Measurements from ENCODE around the gene MANSC1.
"Not testable (repeated sequence)": the region's sequence is repeated elsewhere in the genome, so short reads cannot be mapped to it uniquely, and the experiment has no call there.

MANSC1 gene

DNA sequence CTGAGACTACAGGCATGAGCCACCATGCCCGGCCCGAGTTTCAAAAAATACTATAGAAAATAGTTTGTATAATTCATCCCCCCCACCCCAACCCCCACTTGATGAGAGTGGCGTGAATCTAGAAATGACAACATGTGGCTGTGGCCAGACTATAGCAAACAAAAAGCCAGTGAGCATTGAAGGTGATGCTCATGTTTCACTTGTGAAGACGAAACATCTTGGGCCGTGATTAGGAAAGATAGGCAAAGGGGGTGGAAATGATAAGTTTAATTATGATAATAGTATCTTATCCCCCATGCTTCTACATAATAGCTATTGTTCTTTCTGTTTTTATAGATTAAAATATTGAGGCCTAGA lies 15.4 kb upstream of the MANSC1 start:
- DNase-seq = peak; percentile 54

DNA sequence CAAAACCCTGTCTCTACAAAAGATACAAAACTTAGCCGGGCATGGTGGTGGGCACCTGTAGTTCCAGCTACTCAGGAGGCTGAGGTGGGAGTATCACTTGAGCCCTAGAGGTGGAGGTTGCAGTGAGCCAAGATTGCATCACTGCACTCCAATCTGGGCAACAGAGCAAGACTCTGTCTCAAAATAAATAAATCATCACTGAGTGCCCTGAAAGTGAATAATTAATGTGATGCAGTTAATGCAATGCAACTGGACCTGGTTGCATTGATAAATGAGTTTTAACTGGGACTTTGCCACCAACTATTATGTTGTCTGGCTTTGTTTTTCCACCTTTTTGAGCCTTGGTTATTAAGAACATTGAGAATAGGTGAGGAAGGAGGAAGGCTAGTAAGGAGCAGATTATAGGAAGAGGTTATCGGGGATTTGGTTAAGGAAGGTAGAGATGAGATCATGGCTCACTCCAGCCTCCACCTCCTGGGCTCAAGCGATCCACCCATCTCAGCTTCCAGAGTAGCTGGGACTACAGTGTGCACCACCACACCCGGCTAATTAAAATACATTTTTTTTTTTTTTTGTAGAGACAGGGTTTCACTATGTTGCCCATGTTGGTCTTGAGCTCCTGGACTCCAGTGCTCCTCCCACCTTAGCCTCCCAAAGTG lies 14.9 kb upstream of the MANSC1 start:
- peak; percentile 54 for DNase-seq

DNA sequence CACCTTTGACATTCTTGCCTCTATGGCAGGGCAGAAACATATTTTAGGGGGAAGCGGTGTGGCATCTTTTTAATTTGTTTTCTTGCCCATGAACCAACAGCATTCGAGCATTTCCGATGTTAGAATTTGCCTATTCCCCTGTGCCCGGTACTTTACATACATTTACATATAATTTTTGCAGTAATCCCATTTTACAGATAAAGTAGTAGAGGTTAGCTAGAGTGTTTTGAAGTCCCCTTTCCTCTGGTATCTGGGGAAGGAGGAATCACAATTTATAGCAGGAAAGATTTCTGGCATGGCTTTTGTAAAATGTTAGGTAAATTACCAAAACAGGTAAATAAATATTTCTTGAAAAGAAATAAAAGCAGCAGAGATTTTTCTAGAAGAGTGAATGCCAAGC lies 8.5 kb upstream of the MANSC1 start:
- no peak for DNase-seq

DNA sequence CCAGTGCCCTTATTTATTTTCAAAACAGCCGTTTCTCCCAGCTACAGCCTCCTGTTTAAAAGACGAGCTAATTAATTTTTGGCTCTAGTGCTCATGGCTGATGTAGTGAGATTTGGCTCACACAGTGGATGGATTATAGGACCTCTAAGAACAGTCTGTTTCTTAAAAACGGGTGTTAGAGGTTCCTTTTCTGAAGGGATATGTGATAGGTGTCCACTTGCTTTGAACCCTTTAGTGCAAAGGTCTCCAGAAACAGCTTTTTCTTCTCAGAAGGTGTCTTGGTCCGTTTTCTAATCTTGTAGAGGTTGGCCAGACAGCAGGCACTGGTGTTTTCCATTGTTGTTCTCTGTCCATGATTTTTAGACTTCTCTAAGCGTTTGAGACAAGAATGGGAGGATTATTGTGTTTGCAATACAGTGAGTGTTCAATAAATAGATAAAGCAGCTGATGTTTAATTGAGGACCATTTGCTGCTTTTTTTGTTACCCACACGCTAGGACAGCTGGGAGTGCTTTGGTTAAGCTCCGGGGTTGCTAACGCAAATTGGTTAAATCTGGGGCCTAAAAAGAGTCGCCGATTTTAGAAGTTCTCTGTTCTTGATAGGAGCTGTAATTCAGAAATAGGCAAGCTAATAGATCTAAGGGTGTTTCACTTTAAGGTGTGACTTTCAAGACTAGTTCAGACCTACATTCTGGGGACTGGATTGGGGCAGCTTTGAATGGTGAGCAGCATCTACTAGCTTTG lies 7.8 kb upstream of the MANSC1 start:
- peak; percentile 45 for DNase-seq

DNA sequence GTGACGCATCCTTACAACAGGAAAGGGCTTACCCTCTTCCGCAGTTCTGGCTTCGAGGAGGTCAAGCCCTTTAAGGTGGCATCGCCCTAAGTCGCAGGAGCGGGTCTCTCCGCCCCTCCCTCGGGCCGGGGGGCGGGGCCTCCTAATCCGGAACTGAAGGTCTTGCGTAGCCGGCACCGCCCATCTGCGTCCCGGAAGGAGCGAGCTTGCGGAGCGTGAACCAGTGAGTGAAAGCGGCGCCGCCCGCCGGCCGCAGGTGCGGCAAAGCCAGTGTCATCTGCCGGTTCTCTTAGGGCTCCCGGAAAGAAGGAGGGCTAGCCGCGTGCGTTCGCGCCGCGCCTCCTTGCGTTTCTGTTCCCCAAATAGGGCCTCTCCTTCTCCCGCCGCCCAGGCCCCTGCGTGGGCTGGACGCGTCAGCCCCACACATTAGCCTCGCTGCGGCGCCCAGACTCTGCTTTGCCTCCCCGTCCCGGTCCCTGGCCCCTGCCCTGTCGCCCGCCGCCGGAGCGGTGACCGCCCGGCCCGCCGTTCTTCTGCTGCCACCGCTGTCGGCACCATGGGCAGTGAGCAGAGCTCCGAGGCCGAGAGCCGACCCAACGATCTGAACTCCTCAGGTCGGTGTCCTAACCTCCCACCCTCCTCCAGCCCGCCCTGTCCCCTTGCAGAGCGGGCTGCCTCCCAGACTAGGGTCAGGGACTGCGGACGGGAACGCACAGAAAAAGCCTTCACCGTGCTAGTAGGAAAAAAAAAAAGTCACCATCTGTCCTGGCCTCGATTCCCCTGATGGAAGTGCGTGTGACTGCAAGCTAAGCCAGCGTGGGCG lies 7.1 kb upstream of the MANSC1 start, which contains the start of gene BORCS5:
Gene BORCS5, plus strand, starts transcription at position 183 of the 823 bp plus-strand sequence. Its CDS starts 374 bp downstream, at position 557.
- peak; percentile 97 for DNase-seq

DNA sequence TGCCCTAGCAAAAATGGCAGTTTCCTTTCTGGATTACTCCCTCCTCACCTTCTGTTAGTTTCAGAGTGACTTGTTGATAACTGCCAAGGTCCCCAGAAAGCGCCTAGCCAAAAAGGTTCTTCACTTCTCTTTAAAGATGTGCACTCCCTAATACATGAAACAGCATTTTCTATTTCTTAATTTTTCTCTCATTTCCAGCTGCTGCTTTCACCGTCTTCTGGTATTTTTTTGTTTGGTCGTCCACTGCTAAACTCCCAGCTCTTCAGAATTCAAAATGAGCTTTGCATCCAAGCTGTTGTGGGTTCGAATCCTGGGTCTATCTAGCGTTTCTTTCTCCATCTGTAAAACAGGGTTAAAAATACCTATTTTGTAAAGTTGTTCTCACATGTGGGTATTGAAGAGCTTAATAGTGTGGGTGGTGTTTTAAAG lies 6.4 kb upstream of the MANSC1 start:
- DNase-seq = no peak

DNA sequence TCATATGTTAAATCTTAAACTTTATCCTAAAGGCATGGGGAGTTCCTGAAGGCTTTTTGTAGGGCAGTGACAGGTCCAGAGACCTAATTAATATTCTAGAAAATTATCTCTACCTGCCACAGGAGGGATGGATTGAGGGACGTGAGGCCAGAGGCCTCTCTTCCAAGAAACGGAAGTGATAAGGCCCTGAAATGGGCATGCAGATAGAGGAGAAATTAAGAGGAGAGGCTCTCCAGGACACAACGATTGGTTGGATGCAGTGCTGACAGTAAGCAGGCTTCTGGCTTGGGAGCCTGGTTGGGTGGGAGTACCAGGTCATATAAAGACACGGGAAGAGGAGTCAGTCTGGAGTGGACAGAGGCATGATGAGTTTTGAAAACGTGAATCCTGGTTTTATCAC lies 3.8 kb upstream of the MANSC1 start:
- no peak for DNase-seq

DNA sequence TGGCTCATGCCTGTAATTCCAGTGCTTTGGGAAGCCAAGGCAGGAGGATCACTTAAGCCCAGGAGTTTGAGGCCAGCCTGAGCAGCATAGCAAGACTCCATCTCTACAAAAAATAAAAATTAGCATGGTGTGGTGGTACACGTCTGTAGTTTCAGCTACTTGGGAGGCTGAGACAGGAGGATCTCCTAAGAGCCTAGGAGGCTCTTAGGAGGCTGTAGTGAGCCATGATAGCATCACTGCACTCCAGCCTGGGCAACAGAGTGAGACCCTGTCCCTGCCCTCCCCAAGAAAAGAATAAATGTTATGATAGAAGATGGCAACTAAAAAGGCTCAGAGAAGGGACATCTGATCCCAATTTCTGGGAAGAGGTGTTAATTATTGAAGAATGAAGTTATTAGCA lies 3.2 kb upstream of the MANSC1 start:
- DNase-seq = no peak

DNA sequence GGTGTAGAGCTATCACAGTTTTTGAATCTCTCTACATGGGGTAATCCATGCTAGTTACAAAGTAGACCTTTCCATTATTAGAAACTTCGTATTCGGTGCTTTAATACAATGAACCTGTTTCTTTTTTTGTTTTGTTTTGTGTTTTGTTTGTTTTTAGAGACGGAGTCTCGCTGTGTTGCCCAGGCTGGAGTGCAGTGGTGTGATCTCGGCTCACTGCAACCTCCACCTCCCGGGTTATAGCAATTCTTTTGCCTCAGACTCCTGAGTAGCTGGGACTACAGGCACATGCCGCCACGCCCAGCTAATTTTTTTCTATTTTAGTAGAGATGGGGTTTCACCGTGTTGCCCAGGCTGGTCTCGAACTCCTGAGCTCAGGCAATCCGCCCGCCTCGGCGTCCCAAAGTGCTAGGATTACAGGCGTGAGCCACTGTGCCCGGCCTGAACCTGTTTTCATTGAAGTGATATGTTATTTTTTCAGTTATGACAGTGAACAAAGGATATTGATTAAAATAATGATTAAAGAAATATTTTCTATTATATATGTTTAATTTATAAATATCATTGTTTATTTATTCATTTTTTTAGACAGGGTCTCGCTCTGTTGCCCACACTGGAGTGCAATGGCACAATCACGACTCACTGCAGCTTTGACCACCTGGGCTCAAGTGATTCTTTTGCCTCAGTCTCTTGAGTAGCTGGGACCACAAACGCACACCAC lies 1.6 kb upstream of the MANSC1 start:
- DNase-seq = not testable (repeated sequence)

DNA sequence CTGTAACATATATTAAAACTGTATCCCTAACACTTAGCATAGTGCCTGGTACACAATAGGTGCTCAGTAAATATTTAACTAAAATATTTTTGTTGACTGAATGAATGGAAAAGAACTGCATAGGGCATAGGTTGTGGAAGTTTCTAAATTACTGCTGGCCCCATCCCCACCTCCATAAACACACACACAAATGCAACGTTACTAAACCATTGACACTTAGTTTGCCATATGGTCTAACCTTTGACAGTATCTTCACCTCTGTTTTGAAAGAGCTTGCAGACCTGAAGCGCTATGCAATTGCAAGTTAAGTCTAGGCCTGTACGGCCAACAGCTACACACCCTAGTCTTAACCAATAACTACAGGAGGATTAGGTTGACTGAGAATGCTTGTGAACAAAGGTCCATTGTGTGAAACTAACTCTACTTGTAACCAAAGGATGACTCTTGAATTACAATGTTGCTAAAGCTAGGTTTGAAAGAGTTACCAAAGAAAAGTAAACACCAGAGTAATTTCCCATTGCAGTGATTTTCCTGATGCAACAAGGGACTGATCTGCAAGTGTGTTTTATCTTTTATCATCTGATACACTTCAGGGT lies 924 bp upstream of the MANSC1 start:
- peak; percentile 46 for DNase-seq

DNA sequence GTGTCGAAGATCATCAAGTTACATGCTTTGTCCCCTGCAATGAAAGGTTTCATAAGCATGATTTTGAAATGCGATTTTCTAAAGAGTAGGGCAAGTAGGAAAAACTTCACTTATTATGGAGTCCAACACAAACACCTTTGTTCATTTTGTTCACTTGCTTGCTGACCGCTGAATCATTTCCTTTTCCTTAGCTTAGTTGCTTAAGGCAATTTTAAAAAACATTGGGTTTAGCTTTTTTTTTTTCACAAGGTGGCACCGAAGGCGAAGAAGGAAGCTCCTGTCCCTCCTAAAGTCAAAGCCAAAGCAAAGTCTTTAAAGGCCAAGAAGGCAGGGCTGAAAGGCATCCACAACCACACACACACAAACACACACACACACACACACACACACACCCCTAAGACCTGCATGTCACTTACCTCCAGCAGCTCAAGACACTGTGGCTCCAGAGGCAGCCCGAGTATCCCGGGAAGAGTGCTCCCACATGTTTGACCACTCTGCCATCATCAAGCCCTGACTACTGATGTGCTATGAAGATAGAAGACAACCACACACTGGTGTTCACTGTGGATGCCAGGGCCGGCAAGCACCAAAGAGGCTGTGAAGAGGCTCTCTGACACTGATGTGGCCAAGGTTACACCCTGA lies 11.4 kb downstream of the MANSC1 start:
- no peak for DNase-seq

DNA sequence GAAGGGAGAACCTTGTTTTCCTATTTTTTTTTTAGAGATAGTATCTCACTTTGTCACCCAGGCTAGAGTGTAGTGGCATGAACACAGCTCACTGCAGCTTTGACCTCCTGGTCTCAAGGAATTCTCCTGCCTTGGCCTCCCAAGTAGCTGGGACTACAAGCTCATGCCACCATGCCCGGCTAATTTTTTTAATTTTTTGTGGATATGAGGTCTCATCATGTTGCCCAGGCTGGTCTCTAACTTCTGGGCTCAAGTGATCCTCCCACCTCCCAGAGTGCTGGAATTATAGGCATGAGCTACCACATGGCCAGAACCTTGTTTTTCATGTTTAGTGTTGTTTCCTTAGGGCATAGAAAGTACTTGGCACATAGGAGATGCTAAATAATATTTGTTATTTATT lies 13.5 kb downstream of the MANSC1 start:
- no peak for DNase-seq

DNA sequence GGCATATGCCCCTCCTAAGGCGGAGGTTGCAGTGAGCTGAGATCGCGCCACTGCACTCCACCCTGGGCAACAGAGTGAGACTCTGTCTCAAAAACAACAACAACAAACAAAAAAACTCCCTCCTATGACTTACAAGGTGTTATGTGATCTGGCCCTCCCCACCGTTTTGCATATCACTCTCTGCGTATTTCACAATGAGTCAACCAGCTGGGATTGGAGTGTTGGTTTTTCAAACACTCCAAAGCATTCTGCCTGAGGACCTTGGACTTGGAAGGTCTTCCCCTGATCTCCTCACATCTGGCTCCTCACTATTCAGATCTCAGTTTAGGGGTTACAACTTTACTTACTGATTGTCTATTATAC lies 14.0 kb downstream of the MANSC1 start:
- no peak for DNase-seq

DNA sequence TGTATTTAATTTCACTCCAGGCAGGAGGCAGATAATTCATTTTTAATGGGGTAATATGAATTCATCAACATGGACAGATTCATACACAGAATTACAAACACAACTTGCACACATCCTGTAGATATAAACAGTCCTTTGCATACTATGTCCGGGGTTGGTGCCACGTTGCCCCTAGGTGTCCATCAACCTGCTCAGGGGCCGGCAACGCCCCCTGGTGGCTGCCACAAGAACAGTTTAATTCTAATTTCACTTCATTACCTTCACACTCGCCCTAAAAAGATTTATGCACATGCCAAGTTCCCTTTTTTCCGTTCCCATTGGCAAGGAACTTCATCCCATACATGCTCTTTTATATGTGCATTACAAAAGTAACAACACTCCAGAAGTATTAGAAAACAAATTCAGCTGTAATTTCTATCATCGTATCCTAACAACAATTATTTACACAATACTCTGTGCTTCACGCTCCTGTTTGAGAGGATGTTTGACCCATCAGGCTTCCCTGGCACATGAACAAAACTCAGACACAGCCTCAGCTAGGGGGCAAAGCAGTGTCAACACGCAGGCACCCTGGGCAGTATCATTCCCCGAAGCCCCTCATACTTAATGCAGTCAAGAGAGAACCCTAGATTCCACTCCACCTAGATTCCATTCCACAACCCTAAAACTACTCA lies 15.5 kb downstream of the MANSC1 start:
- peak; percentile 59 for DNase-seq

DNA sequence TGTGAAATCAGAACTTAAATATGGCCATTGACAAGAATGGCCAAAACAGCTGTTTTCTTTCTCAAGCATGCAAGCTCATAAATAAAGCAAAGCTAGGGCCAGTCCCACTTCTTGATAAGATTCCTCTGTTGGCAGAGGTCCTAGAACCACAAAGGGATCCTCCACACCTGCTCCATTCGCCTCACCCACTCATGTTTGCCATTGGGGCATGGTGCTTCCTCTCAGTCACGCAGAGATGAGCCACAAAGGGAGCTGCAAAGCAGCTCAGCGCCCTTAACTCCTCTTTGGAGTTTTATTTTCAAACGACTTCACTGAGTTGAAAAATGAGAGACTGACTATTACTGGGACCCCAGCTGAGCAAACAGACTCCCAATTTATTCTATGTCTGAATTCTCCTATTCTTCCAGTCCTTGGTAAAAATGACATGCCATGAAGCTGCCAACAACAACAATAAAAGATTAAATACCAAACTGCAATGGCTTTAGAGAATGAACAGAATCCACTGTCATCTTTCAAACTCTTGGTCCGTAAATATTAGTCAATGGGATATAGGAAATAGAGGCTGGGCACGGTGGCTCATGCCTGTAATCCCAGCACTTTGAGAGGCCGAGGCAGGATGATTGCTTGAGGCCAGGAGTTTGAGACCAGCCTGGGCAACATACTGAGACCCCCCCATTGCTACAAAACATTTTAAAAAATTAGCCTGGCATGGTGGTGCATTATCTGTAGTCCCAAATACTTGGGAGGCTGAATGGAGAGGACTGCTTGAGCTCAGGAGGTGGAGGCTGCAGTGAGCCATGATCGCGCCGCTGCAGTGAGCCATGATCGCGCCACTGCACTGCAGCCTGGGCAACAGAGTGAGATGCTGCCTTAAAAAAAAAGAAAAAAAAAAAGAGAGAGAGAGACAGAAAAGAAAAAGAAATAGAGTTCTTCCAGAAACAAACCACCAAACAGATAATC lies 16.4 kb downstream of the MANSC1 start:
- DNase-seq = peak; percentile 84

DNA sequence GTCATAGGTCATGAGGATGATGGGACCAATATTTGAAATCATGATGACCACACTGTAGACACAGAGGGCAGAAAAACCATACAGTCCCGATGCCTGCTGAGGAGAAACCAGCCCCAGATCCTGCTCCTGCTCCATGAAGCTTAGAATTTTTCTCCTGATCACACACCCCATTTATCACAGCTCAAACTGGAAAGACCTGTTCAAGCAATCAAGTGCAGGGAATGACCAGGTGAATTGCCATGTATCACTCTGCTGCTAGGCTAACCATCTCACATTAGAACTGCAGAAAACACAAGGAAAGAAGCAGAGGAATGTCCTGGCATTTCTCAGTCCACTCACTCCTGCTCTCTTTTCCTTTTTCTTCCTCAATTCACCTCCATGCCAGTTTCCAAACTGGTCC lies 18.1 kb downstream of the MANSC1 start:
- DNase-seq = no peak

DNA sequence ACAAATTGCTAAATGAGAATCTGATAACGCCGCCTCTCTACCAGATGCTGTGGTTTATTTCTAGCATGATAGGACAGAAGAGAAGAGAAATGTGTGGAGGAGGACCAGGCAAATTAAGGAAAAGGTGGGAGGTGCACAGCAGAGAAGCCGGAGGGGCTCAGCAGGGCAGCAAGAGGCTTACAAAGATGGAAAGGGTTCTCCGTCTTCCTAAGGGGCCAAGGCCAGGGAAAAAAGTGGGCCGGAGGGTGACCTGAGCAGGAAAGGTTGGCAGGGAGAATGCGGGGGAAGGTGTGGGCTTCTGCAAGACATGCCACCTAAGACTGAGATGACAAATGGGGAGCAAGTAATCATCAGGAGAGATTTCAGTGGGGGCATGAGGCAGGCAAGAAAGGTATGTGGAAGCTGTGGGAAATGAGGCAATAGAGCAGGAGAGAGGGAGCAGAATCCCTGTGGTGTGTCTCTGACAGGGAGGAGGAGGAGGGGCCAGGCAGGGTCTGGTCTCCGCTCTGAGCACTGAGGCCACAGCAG lies 18.7 kb downstream of the MANSC1 start:
- DNase-seq = no peak

DNA sequence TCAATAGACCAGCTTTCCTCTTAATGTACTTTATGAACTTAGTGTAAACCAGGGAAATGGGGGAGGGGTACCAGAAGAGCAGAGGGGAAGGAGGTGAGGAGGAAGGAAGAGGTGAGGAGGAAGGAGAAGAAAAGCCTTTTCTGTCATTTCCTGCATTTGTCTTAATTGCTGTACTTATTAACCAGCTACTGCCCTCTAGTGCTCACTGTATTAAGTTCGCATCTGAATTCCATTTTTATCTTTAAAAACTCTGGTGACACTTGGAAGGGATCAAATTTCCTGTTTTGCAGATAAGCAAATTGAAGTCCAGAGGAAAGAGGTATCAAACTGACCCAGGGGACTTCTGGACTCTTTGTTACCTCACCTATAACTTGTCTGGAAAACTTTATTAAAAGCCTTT lies 22.2 kb downstream of the MANSC1 start:
- peak; percentile 74 for DNase-seq

DNA sequence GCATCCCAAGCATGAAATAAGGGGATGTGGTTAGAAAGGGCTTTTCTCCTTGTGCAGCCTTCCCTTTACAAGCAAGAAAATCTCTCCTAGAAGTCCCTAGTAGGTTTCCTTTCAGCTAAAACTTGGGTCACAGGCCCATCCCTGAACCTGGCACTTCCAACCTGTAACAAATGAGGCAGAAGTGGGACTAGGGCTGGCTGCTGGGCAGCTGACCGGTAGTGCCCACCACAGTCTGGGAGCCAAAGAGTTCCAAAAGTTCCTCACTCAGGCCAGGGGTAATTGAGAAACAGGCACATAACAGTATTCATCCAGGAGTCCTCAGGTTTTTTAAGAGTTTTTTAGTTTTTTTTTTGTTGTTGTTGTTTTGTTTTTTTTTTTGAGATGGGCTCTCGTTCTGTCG lies 23.8 kb downstream of the MANSC1 start:
- no peak for DNase-seq

DNA sequence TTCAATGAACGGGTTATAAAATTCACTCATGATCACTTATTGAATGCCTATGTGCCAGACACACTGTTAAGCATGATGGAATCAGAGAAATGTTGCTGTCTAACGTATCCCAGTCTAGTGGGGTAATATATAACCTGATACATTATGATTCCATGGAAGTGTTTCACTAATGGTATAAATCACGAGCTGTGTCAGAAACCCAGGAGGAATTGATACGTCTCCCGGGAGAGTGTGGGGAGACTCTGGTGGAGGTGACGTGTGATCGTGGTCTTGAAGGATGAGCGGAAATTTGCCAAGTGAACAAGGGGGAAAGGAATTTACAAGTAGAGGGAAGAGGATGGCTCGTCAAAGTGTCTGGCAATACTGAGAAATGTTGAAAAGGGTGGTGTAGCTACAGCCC lies 26.5 kb downstream of the MANSC1 start:
- no peak for DNase-seq
